HFFc6 (cell line): ENCODE measurements around the gene EFCAB6. TPM values are rescaled to one million over a fixed set of nuclear protein-coding genes. Genes with fewer than 3 reads are reported as not detected.

Experiments used
- DNase-seq: peaks from one replicate; pipeline ENCODE4 v3.0.0-alpha.2; 2018
- H3K27ac Mint-ChIP-seq: 2 replicates; pipeline ENCODE4 v1.8.0; 2020; ENCODE audit warnings: mild to moderate bottlenecking, mixed read lengths
- H3K27me3 Mint-ChIP-seq: 2 replicates; pipeline ENCODE4 v1.8.0; 2021; ENCODE audit warnings: mild to moderate bottlenecking, moderate library complexity, mixed read lengths; ENCODE audit not compliant: insufficient read depth
- H3K36me3 Mint-ChIP-seq: 2 replicates; pipeline ENCODE4 v1.8.0; 2021; ENCODE audit warnings: low read depth, mixed read lengths
- H3K4me1 Mint-ChIP-seq: 2 replicates; pipeline ENCODE4 v1.8.0; 2020; ENCODE audit warnings: low read depth, mixed read lengths
- H3K4me3 Mint-ChIP-seq: 2 replicates; pipeline ENCODE4 v1.8.0; 2020; ENCODE audit warnings: mild to moderate bottlenecking, moderate library complexity, mixed read lengths
- H3K9me3 Mint-ChIP-seq: 2 replicates; pipeline ENCODE4 v1.8.0; 2020; ENCODE audit warnings: mild to moderate bottlenecking, mixed read lengths
- CTCF ChIP-seq: fragments of 200-600 bp; sonication (generic); IDR thresholded peaks from 2 replicates; pipeline ENCODE4 v1.5.0; 2021; ENCODE audit warnings: antibody characterized with exemption, mild to moderate bottlenecking
- total RNA-seq, 6 experiments: library from RNA; stranded (reverse); fragmentation: NEBNext Ultra II Directional; extraction: Animal tissue kit (Norgen Biotek cat#: 25700); gene quantifications; 2 replicates in 1 of 6; 3 replicates in 5 of 6; pipeline ENCODE4 v1.2.3, GENCODE V29; 2021

EFCAB6 gene
- total RNA-seq, 6 experiments from 2014 or later, result 0.33 to 0.95 (median 0.64) TPM

- Mint-ChIP-seq H3K4me1 (no peaks in the 10 kb centered on the region), H3K9me3 (no peaks in the 10 kb centered on the region), H3K36me3 (no peaks in the 10 kb centered on the region), H3K4me3 (no peak overlapping the region), H3K27ac (no peak overlapping the region), H3K27me3 (peaks cover 38% of the 10 kb centered on the region)
- DNase-seq, result no peak
- no peak for TF ChIP-seq CTCF
Observed at GRCh38 chr22:43835736-43836135, 23.6 kb upstream of the EFCAB6 start.

DNA sequence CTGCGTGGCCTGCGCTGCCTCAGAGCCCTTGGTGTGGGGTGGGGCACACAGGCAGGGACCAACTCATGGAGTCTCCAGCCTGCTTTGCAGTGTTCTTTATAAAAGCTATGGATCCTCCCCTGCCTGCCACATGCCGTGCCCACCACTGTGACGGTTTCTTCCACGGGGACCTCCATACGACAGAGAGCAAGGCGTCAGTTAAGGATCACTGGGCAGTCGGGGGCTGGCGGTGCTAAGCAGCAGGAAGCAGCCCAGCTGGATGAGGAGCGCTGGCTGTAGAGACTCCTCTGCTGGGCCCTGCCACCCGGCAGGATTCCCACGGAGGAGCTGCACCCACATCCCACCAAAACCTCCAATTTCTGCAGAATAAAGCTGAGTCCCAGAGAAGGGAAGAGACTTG, 23.1 kb upstream of the EFCAB6 start:
- no peaks in the 10 kb centered on the region for H3K9me3 Mint-ChIP-seq
- H3K4me1 Mint-ChIP-seq, result peaks cover under 1% of the 10 kb centered on the region; the same call in 1 of the 2 replicates
- H3K27me3 Mint-ChIP-seq, result peaks cover 39% of the 10 kb centered on the region
- TF ChIP-seq CTCF, result no peak
- no peak overlapping the region for H3K4me3 Mint-ChIP-seq
- H3K27ac Mint-ChIP-seq, result no peak overlapping the region
- DNase-seq, result no peak
- no peaks in the 10 kb centered on the region for H3K36me3 Mint-ChIP-seq

DNA sequence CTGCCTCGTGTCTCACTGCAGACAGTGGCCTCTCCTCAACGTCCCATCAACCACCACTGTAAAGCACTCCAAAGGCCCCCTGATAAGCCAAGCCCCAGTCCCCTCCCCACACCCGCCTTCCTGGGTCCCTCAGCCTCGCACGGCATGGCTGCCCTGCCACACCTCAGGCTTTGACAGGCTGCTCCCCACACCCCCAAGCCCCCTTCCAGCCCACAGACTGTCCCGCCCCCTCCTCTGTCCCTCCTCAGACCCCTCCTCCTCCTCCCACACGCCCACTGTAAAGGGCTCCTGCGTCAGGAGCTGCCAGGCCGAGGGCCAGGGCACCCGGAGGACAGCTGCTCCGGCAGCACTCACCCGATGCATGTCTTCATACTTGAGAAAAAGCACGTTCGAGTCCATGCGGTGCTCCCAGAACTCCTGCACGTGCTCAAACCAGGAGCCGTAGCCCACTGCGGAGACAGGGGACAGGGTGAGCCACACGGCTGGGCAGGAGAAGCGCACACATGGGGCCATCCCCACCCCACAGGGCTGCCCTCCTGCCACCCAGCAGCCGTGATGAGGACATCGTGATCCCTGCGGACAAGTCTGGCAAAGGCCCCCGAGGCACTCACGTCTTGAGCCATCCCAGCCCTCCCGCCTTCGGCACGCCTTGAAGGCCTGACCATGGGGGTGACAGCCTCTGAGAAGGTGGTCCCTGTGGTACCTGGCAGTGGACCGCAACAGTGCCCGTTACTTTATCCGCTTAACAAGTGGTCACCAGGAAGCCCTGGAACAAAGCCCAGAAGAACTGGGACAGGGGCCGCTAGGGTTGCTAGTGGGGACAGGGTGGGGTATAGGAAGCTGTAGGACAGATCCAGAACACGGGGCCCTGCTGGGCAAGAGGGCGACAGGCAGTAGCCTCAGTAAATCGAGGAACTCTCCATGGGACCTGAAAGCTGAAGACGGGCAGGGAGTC, 21.5 kb upstream of the EFCAB6 start:
- no peak for TF ChIP-seq CTCF

GRCh38 chr22:43832393-43833265, 20.5 kb upstream of the EFCAB6 start:
- no peak for TF ChIP-seq CTCF
- H3K27me3 Mint-ChIP-seq, result peaks cover 24% of the 10 kb centered on the region
- DNase-seq, result no peak
- H3K27ac Mint-ChIP-seq, result no peak overlapping the region
- H3K4me1 Mint-ChIP-seq, result peaks cover 8% of the 10 kb centered on the region; the same call in 1 of the 2 replicates
- no peaks in the 10 kb centered on the region for H3K36me3 Mint-ChIP-seq
- H3K4me3 Mint-ChIP-seq, result no peak overlapping the region
- no peaks in the 10 kb centered on the region for H3K9me3 Mint-ChIP-seq

More for the DNA sequence above, 21.5 kb upstream of the EFCAB6 start:
- H3K4me3 Mint-ChIP-seq, result no peak overlapping the region
- no peak overlapping the region for H3K27ac Mint-ChIP-seq
- H3K4me1 Mint-ChIP-seq, result peaks cover 8% of the 10 kb centered on the region; the same call in 1 of the 2 replicates
- H3K27me3 Mint-ChIP-seq, result peaks cover 32% of the 10 kb centered on the region
- H3K9me3 Mint-ChIP-seq, result no peaks in the 10 kb centered on the region
- H3K36me3 Mint-ChIP-seq, result no peaks in the 10 kb centered on the region
- DNase-seq, result no peak

DNA sequence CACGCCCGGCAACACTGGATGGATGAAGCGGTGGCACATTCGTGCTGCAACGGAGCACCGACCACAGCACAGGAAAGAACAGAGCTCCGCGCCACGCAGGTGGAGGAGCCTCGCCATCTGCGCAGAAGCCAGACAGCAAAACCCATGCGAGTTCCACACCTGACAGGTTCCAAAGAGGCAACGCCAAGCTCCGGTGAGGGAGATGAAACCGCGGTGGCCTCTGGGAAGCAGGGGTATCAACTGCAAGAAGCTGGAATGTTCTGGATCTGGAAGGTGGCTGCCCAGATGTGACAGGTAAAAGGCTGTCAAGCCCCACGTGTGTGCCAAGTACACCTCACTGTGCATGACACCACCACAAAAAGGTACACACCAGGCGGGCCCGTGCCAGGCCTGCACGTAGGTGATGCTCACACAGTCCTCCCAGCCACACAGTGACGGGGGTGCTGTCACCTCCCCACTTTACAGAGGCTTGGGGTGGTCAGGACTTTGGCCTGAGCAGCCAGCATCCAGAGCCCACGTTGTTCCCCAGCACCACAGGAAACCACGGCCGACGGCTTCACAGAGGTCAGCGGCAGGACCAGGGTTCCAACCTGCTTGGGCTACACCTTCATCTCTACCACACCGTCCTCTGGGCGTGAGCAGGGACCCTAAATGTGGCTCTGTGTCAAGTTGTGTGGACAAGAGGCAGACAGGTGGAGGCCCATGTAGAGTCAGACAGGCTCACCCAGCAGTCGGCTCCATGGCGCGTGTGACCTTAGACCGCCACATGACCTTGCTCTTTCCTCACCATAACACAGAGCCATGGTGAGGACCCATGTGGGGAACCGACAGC, 19.7 kb upstream of the EFCAB6 start:
- Mint-ChIP-seq H3K4me3 (no peak overlapping the region), H3K36me3 (no peaks in the 10 kb centered on the region), H3K27ac (no peak overlapping the region), H3K4me1 (peaks cover 12% of the 10 kb centered on the region; the same call in 1 of the 2 replicates), H3K9me3 (no peaks in the 10 kb centered on the region), H3K27me3 (peaks cover 19% of the 10 kb centered on the region)
- no peak for DNase-seq
- no peak for TF ChIP-seq CTCF
